ENCODE data around the gene DNAJA2.

DNA sequence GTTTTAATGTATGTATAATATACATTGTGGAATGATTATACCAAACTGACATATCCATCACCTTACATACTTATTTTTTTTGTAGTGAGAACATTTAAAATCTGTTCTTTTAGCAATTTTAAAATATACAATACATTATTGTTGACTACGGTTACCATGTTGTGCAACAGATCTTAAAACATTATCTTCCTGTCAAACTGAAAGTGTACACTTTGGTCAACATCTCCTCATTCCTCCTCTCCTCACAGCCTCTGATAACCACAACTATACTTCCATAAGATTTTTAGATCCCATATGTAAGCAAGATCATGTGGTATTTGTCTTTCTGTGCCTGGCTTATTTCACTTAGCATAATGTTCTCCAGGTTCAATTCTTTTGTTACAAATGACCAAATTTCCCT lies 7.5 kb upstream of the DNAJA2 start:
- no peak for TF ChIP-seq EZH2 (IDR thresholded peaks at IDR 0.05)
- no peak for TF ChIP-seq POLR2AphosphoS5 (IDR thresholded peaks at IDR 0.05; ENCODE audit: borderline replicate concordance, low read depth, low read length)
